HT1080 (cell line): ENCODE measurements around the gene RNF5. TPM values are rescaled to one million over a fixed set of nuclear protein-coding genes. Genes with fewer than 3 reads are reported as not detected.
A peak's percentile ranks its signal among the peaks of the same experiment; 100 is the strongest.
"Not testable (repeated sequence)": the region's sequence is repeated elsewhere in the genome, so short reads cannot be mapped to it uniquely, and the experiment has no call there.

Experiments
- DNase-seq: peaks from one replicate; pipeline ENCODE4 v3.0.0-alpha.2; 2015; ENCODE audit warnings: low read depth
- total RNA-seq: library from RNA; depleted of rRNA; stranded (reverse); fragments of >200 nt; shearing (Covaris generic); gene quantifications from 2 replicates; pipeline ENCODE4 v1.2.3, GENCODE V29; 2014

Gene RNF5
- total RNA-seq, 1 experiment from 2014 or later, result 56.0 TPM

DNA sequence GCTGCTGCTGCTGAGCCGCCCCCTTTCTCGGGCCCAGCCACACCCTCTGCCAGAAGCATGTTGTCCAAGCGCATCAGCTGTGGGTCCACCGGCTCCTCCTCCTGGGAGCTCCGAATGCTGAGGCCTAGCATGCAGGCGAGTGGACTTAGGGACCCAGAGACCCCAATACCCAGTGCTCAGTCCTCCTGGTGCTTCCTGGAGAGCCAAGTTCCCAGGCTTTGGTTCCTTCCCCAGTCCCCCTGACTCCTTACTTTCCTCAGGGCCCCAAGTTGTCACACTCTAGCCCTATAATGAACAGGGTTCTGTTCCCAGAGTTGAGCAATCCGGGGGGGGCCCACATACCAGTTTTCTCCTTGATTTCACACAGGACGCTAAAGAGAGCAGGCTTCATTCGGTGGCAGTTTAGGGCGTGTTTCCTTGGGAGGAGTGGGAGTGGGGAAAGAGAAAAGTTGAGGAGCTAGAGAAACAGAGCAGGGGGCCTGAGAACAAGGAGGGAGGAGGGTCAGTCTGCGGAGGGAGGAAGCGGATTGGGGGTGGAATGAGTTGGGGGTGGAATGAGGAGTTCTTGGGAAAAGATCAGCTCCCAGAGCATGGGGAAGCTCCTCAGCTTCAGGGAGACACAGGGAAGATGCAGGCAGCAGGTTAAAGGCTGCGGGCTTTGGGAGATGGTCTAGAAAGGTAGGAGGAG lies 10.3 kb downstream of the RNF5 start:
- DNase-seq, result no peak

DNA sequence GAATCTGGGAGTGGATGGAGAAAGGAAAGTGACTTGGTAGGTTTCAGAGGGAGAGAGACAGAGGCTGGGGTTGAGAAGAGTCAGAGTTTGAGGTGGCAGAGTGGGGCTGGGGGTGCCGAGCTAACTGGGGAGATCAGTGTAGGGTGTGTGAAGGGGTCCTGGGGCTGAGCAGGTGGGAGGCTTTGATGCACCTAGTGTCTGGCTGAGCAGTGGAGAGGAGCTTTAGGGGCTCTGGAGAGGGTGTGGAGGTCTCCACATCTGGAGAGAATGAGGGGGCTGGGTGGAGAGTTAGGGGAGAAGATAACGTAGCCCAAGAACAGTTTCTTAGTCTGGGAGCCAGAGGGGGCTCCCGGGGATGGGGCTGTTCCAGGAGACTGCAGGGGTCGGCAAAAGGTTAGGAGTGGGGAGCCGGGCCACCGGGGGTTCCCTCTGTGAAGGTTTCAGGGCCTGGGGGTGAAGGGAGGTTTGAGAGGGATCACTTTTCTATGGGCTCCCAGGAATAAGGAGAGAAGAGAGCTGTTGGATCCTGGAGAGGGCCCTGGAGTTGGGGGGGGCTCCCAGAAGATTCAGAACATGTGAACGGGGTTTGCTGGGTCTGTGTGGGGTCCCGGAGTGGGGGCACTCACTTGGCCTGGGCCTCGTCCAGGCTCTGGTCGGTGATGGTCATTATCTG lies 11.0 kb downstream of the RNF5 start:
- DNase-seq, result no peak

DNA sequence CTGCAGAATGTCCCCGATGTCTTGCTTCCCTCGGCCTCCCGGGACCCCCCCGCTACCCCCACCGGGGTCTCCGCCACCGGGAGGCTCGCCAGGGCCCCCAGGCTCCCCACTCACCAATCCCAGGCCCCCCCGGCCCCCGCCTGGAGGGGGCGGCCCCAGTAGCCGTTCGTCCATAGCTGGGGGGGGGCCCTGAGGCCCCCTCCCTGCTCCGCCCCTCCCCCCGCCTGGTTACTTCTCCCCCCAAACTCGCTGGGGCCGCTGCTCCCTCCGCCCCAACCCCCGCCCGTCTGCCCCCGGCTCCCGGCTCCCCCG lies 11.5 kb downstream of the RNF5 start:
- DNase-seq, result no peak

DNA sequence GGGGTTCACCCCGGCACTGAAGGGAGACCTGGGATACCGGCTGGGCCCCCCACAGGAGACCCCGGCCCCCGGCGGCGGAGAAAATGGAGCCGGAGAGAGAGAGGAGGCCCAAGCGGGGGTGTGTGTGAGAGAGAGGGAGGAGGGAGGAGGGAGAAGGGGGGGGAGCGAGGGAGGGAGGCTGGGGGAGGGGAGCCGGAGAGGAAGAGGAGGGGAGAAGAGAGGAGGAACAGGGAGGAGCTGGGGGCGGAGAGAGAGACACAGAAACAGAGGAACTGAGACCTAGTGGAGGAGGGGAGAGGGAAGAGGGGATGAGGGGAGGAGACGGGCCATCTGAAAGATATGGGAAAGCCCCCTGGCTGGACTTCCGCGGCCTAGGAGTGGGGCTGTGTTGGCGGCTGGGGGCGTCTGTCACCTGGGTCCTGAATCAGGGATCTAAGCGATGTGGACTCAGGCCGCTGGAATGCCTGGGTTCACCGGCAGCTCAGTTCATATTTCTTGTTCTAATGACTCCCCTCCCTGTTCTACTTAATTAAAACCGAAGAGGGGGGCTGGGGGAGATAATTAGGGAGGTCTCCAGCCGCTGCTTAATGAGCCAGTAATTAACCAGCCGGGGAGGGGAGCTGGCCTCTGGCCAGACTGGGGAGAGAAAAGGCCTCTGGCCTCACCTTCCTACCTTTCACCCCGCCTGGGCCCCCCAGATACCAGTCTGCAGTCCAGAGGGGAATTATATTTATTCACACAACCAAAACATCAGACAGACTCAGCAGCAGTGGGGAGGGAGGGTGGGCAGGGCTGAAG lies 12.0 kb downstream of the RNF5 start, which contains the start of gene PBX2:
TSS of gene PBX2 (minus strand) at position 149 of the 798 bp plus-strand sequence. CDS start 287 bp downstream, outside the sequence.
- DNase-seq, result peak; percentile 82

DNA sequence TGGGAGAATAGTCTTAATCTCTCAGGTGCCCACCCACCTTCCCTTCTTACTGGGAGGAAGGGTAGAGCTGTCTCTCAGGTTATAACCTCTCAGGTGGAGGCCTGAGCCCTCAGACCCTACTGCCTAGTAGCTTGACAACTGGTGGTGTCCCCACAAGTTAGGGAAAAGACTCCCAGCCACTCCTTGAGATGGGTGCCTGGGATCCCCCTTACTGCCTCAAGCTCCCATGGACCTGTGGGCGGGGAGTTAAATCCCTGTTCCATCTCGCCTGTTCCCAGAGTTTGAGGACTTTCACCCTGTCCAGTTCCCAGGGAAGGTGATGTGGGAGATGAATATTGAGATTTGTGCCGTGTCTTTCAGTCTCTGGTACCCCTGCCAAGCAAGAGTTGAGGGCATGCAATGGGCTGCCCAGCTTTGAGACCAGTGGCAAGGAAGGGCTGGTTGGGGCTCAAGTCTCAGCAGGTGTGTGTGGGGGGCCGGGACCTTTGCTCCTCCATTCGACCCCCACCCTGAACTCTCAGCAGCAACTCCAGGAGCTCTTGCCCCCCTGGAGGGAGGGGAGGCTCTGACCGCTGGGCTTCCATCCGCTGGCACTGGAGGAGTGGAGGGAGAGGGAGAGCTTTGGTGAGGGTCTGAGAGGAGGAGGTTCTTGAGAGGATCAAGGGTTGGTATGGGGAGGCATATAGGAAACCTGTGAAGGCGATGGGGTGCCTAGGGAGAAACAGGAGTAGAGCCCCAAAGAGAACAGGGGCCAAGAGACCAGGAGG lies 12.9 kb downstream of the RNF5 start:
- DNase-seq, result no peak

DNA sequence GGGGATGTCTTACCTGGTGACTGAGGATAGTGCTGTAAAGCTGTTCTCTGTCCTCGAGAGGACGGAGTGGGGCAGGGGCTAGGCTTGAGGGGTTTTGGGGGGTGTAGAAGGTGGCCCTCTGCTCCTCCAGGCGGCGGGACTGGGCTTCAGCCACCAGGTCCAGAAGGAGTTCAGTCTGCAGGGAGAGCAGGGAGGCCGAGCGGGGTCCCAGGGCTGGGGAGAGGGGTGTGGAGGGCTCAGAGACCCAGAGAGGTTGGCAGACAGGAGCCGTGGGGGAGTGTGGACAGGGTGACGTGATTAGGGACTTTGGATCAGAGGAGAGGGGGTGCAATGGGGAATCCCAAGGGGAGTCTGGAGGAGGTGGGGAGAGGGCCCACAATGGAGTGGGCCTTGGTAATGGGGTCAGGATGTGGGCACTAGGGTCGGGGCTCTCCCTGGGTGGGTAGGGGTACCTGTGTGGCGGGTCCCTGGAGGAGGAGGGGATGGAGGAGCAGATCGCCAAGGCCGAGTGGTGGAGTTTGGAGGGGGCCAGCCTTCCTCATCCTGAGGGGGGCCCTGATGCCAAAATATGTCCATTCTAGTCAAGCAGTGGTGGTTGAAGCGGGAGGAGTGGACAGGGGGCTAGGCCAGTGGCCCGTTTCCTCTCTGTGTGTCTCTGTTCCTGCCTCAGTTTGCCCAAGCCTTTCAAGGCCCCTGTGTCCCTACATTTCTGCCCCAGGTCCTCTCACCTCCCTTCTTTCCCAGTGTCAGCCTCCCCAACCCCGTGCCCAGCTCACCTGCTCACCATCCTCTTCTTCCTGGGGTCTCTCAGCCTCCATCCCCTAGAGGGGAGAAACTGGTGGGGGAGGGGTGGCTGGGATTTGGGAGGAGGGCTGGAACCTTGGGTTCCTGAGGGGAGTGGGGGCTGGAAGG lies 13.7 kb downstream of the RNF5 start:
- DNase-seq, result no peak

DNA sequence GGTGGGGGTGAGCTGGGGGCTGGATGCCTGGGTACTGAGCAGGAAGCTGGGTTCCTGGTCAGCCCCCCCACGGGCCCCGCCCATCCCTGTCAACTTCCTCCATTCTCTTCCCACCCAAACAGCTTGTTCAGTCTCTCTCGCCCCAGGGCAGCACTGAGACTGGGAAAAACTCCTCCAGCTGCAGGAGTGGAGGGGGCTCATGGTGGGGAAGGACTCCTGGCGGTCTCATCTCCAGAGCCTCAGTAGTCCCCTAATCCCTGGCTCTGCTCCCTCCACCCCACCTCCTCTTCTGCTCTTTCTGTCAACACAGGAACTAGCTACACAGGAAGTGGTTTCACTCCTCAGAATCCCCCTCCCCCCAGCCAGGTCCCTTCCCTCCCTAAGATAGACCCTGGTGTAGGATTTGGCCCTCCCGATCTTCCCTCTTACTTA lies 14.4 kb downstream of the RNF5 start, which contains the start of gene GPSM3:
TSS of gene GPSM3 (minus strand) at position 36 of the 432 bp plus-strand sequence. CDS start 130 bp downstream, outside the sequence.
- DNase-seq, result peak; percentile 84

DNA sequence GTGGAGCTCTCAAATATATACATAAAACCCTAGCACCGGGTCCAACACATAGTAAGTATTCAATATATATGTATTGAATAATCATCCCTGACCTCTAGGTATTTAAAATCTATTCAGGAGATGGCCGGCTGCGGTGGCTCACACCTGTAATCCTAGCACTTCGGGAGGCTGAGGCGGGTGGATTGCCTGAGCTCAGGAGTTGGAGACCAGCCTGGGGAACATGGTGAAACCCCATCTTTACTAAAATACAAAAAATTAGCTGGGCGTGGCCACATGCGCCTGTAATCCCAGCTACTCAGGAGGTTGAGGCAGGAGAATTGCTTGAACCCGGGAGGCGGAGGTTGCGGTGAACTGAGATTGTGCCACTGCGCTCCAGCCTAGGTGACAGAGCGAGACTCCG lies 14.9 kb downstream of the RNF5 start:
- not testable (repeated sequence) for DNase-seq

DNA sequence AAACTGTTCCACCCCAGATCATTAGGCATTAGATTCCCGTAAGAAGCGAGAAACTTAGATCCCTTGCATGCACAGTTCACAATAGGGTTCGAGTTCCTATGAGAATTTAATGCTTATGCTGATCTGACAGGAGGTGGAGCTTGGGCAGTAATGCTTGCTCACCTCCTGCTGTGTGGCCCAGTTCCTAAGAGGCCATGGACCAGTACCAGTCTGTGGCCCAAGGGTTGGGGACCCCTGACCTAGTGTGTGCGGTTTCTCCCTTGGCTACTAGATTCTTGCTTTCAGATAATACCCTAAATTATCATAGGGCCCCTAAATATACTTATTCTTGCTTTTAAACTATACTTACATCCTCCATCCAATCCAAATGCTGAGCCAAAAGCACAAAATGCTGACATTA lies 16.2 kb downstream of the RNF5 start:
- DNase-seq, result no peak

DNA sequence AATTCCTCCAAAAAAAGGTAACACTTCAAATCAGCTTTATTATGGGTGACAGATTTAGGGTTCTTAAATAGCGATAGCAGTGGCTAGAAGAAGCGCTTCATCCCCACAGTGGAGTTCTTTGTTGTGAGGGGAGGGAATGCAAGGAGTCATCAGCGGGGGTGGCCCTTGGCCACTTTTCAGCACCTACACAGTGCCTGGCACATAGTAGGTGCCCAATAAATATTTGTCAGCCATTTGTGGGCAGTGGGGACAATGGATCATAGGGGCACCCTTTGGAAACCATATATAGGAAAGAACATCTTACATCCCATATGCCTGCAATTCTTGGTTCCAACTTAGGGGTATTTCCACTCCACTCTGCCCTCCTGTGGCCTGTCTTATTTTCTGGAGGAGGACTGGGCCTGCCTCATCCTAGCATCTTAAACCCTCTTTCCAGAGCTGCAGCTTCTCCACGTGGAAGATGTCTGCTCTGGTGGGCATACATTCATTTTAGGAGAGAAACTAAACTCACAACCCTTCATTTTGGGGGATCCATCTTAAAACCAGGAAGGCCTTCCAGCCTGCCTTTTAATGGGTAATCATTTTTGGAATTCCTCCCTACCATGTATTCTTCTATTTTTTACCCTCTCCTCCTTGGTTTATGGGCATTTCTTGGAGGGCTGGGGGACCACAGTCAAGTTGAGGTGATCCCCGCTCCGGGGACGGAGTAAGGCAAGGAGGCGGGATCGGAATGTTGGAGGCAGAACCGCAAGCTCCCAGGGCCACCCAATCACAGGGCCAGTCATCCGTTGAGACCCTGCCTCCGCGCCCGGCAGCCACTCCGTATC lies 16.8 kb downstream of the RNF5 start:
- peak; percentile 58 for DNase-seq

DNA sequence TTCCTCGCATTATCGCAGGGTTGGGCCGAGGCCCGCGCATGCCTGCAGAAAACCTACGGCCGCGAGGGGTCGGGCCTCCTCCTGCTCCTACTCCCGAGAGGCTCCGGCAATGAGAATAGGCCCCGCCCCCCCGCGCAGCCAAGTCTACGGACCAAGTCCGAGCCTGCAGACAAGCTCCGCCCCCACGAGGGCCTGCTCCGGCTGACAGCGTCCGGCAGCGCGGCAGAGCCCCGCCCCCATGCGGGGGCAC lies 17.4 kb downstream of the RNF5 start:
- peak; percentile 100 for DNase-seq

DNA sequence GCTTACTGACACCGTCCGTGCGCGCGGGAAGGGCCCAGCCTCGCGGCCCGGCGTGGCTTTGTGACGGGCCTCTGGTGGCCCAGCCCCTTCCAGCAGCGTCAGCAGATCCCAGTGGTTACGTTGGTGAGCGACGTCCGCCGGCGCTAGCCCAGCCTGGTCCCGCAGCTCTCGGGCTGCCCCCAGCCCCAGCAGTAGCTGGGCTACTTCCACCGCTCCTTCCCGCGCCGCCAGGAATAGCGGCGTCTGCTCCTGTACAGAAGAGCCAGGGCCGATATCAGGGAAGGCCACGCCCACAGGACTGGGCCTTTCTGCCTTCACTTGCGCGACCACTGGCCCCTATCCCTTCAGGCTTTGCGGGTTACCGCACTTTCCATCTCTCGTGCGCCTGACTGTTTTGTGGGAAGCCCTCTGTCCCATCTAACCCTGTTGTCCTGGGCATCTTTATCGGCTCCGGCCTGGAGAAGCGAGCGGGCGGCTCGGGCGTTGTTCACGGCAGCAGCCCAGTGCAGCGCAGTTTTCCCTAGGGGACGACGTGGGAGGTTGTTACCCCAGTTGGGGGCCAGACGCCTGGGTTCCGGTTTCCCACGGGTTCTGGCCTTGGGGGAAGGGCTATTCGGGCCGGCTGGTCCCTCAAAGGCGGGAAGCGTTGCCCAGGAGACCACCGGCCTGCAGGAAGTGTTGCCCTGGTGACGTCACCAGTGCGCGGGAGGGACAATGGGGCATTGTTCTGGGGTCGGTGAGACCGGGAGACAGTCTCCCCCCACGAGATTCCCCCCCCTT lies 17.9 kb downstream of the RNF5 start:
- peak; percentile 91 for DNase-seq

DNA sequence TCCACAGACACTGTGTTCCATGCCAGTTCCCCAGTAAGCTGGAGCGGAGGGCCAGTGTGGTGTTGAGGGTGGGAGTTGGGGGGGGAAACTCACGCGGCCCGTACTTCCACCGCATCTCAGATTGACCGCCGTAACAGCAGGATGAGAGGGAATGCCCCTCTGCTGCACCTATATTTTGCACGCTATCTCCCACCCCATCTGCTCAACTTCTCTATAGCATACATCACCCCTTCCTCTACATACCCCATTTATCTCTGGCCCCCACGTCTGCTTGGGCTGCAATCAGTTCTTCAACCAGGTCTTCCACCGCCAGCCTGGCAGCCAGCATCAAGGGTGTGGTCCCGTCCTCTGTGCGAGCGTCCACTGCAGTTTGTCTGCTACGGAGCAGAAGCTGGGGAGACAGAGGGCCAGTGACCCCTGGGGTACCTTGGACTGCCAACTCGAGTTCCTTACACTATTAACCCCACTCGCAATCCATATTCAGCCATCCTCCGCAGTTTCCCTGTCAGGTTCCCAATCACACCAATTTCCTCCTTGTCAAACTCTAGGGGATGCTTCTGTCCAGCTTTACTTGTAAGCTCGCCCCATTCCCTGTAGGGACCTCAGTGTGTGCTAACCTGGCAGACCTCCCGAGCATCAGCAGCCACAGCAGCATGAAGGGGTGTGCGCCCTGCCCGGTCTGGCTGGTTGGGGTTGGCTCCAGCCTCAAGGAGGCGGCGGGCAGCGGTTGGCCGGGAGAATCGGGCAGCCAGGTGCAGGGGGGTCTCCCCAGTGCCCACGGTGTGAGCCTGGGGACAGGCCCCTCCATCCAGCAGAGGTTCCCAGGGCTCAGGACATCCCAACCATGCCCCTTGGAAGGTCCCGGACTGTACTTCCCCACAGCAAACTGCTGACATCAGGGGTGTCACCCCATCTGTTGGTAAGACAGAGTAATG lies 18.7 kb downstream of the RNF5 start:
- no peak for DNase-seq

DNA sequence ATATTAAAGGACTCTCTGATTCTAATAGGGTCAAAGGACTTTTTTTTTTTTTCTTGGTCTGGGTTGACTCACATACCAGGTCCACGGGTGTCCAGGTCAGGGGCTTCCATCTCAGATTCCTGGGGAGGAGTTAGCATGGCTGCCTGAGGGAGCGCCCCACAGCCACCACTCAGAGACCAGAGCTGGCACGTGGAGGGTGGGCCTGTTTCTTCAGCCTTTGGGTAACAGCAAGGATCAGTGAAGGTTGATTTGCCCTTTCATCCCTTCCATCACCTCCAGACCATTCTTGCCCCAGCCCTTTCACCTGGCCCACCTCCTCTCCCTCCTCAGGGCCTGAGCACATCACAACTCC lies 20.1 kb downstream of the RNF5 start:
- DNase-seq, result no peak

DNA sequence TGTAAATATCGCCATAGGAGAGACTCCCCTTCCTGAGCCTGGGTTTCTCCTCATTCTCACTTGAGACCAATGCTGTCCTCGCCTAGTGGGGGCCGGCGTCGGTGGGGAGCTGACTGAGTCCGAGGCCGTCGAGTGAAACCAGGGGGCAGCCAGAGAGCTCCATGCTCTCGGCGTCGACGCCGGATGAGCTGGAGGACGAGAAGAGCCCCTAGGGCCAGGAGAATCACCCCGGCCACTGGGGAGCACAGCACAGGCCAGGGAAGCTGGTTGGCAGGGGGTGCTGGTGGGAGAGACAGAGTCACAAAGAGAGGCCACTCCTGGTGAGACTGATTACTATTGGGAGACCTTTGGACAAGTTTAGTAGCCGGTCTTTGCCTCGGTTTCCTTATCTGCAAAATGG lies 20.7 kb downstream of the RNF5 start:
- no peak for DNase-seq

DNA sequence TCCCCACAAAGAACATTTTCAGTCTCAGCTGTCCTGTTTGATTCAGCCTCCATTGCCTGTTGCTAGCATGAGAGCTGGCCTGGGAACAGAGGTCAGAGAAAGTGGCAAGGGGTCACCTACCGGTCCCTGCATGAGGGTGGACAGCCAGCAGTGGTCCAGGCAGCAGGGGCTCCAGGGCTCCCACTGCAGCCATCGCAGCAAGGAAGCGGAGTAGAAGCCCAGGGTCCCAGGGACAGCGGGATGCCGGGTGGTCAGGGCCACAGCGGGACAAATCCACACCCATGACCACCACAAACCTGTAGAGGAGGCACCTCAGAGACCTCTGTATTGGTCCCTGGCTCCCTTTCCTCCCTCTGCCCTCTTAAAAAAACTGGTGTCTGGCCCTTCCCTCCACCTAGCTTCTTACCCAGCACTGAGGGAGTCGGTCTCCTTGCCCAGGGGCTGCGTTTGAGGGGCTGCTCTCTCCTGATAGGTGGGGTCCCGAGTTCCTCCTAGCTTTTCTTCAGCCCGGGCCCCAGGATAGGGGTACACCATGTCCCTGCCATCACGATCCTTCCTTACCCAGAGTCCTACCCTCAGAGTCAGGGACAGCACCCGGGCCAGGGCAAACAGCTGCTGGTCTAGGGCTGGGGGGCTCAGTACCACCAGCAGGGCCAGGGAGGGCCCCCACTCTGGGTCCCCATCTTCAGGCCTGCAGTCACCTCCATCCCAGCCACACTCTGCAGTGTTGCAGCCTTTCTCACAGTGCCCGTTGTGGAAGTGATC lies 22.7 kb downstream of the RNF5 start:
- DNase-seq, result no peak

DNA sequence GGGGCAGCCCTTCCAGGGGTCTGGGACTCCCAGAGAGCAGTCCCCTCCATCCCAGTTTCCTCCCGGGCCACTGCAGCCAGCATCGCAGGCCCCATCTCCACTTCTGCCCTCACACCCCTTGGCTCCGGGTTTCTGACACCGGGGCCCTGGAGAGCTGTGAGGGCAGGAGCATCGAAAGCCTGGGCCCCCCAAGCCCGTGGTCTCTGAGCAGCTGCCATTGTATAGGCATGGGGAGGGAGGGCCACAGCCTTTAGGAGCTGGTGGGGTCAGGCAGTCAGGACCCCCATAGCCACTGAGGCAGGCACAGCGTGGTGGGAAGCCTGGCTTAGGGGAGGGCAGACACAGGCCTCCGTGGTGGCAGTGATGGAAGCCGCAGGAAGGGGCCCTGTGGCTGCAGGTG lies 24.0 kb downstream of the RNF5 start:
- DNase-seq, result no peak
